ENCODE results near the gene PLVAP. TPM values are rescaled to one million over a fixed set of nuclear protein-coding genes. Genes with fewer than 3 reads are reported as not detected.
A peak's percentile ranks its signal among the peaks of the same experiment; 100 is the strongest.

PLVAP gene
- total and polyA plus RNA-seq, 9 of the 15 experiments (the other 6 are each of a cell fraction or from before 2014, with no cell fraction given) = 0.09 to 0.84 (median 0.51) TPM; not detected in 4

GRCh38 chr19:17333611-17334413, 43.3 kb downstream of the PLVAP start (continued):
- TF ChIP-seq NR2C2 (CRISPR knock-in tag; IDR thresholded peaks at IDR 0.05) (no peak), NR2C2 (tag; IDR thresholded peaks at IDR 0.05) (no peak), CAMTA2 (CRISPR knock-in tag; conservative IDR thresholded peaks at IDR 0.05) (0 out of 2 replicates have a peak, but pooled peaks have one; percentile 27), SOX6 (IDR thresholded peaks at IDR 0.05) (peak; percentile 58), ZZZ3 (IDR thresholded peaks at IDR 0.05) (no peak), MEIS2 (IDR thresholded peaks at IDR 0.05; ENCODE audit: partially characterized antibody) (peak; percentile 31), STAT5B (CRISPR knock-in tag; IDR thresholded peaks at IDR 0.05) (no peak), FUS (optimal IDR thresholded peaks at IDR 0.05; ENCODE audit: low read depth, low read length) (no peak), ZNF766 (CRISPR knock-in tag; conservative IDR thresholded peaks at IDR 0.05) (no peak), ZKSCAN1 (IDR thresholded peaks at IDR 0.05; ENCODE audit: low read depth, low read length) (no peak; the same call in 1 of the 2 replicates), ZNF197 (CRISPR knock-in tag; IDR thresholded peaks at IDR 0.05; ENCODE audit: low read depth) (no peak), MNT (conservative IDR thresholded peaks at IDR 0.05) (no peak; a peak in 1 of 4 replicates), RBM22 (IDR thresholded peaks at IDR 0.05; ENCODE audit: low read depth, low read length, poor library complexity, severe bottlenecking) (no peak), MAX (CRISPR knock-in tag; IDR thresholded peaks at IDR 0.05) (no peak), TFAM (CRISPR knock-in tag; conservative IDR thresholded peaks at IDR 0.05) (no peak), STAT6 (CRISPR knock-in tag; IDR thresholded peaks at IDR 0.05) (peak; percentile 86; the same call in 1 of the 2 replicates), EHMT2 (IDR thresholded peaks at IDR 0.05) (no peak; the same call in 1 of the 2 replicates), TARDBP (IDR thresholded peaks at IDR 0.05) (no peak)

Measured in K562 (cell line).